Glomerular endothelial cell (primary cell): ENCODE results near the gene POLR2J. TPM values are rescaled to one million over a fixed set of nuclear protein-coding genes. Genes with fewer than 3 reads are reported as not detected.

Experiments used
- DNase-seq: peaks from one replicate; pipeline ENCODE4 v3.0.0-alpha.2; 2011; ENCODE audit warnings: low read depth, low spot score; ENCODE audit errors: extremely low read depth
- total RNA-seq: library from RNA; depleted of rRNA; stranded (reverse); fragments of >200 nt; gene quantifications from 2 replicates; pipeline ENCODE4 v1.2.3, GENCODE V29; 2015

The POLR2J gene
- total RNA-seq, 1 donor from 2014 or later, result 50.5 TPM

GRCh38 chr7:102444961-102445673 lies 33.6 kb downstream of the POLR2J start:
- no peak for DNase-seq

DNA sequence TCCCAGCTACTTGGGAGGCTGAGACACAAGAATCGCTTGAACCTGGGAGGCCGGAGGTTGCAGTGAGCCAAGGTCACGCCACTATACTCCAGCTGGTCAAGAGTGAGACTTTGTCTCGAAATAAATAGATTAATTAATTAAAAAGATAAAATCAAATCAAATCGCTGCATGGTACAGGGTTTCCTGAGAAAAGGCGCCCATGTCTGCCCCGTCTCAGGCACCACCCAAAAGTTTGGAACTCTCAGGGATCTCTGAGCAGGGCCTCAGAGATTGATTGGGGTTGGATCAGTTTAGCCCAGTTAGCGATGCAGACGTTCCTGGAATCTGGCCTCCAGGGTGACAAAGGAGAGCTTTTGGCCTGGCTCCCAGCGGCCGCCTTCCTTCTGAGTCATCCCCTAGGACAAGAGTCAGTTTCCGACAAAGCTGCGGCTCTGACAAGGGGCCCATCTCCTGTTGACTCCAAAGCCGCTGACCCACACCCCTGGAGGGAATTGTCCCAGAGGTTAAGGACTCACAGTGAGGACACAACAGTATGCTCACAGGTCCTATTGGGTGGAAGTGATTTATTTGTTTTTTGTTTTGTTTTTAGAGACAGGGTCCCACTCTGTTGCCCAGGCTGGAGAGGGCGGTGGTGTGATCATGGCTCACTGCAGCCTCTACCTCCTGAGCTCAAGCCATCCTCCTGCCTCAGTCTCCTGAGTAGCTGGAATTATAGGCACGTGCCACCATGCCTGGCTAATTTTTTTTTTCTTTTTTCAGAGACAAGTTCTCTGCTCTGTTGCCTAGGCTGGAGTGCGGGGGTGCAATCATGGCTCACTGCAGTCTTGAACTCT lies 38.5 kb downstream of the POLR2J start:
- peak; percentile 60 for DNase-seq

DNA sequence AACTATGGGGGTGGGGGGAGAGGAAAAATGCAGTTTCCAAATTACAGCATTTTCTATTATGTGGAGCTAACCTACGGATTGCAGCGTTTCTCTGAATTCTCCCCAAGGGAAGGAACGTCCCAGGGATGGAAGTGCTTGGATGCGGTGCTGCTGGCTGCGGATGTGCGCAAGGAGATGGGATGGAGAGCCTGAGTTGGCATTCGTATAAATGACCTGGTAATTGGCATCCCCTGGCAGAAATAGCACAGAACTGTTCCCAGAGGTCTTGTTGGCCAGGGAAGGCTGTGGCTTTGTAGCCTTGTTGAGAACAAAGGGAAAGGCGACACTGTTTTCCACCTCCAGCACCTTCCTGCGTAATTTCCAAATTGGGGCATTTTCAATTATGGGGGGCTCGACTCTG lies 42.6 kb downstream of the POLR2J start:
- no peak for DNase-seq

GRCh38 chr7:102434039-102434486 lies 44.7 kb downstream of the POLR2J start:
- DNase-seq, result no peak

DNA sequence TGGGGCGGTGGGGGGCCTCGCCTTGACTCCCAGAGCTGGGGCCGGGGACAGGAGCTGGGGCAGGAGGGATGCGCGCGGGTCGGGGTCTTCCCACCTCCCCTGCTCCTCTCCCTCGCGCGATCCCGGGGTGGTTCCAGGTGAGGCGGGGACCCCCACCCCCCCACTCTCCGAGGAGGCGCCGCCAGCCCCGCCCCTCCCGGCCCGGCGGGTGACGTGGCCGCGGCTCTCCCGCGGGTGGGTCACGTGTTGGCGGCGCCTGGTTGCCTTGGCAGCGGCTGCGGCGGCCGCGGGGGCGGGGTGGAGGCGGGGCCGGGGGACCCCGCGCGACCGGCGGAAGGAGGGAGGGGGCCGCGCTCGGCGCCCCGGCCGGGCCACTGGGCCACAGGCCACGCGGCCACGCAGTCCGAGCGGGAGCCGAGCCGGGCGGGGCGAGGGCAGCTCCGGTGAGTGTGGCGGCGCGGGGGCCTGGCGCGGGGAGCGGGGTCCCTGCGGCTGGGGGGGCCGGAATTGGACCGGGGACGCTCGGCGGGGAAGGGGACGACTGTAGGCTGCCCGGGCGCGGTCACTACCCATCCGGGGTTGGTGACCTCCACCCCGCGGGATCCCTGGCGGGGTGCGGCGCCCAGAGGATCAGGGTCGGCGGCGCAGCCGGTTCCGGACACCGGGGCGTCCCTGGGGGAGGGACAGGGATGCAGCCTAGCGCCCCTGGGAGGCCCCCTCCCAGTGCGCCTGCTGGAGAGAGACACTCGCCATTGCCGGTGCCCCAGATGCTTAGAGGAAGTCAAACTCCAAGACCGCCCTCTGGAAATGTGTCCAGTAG lies 45.3 kb downstream of the POLR2J start, which contains the start of gene ORAI2:
TSS of gene ORAI2 (plus strand) at position 357 of the 820 bp plus-strand sequence. CDS start 5,382 bp downstream, outside the sequence.
- no peak for DNase-seq

GRCh38 chr7:102432442-102433218 lies 46.1 kb downstream of the POLR2J start:
- DNase-seq, result no peak

DNA sequence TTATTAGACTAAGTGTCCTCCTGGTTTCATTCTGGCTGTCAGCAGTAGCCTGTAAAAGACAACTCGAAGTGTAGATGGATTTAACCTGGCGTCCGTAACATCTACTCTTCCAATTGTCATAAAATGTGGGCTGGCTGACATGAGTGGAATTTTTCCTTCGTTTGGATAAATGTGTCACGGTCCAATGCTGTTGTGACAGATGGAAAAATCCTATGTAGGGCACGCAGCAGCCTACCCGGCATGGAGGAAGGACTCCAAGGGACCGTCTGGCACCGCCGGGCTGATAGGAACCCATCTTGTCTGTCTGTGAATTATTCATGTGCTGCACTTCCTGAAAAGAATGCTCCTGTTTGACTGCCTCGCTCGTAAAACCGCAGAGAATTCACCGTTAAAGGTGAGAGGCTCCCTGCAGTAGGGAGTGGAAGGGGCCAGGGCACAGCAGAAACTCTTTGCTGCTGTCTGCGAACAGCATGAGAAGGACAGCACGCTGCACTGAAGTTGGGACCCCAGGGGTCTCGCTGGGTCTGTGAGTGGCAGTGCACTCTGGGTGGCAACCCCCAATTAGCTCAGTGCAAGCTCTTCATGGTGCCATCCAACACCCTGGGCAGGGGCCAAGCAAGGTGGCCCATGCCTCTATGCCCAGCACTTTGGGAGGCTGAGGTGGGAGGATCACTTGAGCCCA lies 47.0 kb downstream of the POLR2J start:
- no peak for DNase-seq

DNA sequence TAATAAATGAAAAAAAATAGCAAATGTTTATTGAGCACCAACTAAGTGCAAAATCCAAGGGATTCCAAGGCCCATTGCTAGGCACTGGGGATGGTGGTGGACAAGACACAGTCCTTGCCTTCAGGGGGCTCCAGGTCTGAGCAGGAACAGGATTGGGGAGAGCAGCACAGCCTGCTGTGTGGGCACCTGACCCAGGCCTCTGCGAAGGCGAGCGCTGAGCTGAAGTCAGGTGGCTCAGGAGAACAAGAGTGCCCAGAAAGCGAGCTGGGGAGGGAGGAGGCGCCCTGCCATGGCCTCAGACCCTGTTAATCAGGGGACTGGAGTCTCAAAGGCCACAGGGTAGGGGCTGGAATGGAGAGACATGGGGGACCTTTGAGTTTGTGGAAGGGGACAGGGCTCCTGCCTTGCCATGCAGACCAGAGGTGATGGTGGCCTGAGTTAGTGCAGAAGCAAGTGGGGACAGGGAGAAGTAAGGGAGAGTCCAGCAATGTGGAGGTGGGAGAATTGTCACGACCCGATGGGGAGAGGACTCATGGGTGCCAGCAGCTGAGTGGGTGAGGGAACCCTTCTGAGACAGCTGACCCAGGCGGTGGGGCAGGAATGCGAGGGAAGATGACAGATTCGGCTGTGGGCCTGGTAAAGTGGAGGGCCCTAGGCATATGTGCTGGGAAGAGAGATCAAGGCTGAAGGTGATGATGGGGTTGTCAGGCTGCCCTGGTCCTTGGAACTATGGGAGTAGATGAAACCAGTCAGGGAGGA lies 49.4 kb downstream of the POLR2J start:
- DNase-seq, result no peak

- no peak for DNase-seq
Observed at GRCh38 chr7:102427019-102427405, 51.7 kb downstream of the POLR2J start.

DNA sequence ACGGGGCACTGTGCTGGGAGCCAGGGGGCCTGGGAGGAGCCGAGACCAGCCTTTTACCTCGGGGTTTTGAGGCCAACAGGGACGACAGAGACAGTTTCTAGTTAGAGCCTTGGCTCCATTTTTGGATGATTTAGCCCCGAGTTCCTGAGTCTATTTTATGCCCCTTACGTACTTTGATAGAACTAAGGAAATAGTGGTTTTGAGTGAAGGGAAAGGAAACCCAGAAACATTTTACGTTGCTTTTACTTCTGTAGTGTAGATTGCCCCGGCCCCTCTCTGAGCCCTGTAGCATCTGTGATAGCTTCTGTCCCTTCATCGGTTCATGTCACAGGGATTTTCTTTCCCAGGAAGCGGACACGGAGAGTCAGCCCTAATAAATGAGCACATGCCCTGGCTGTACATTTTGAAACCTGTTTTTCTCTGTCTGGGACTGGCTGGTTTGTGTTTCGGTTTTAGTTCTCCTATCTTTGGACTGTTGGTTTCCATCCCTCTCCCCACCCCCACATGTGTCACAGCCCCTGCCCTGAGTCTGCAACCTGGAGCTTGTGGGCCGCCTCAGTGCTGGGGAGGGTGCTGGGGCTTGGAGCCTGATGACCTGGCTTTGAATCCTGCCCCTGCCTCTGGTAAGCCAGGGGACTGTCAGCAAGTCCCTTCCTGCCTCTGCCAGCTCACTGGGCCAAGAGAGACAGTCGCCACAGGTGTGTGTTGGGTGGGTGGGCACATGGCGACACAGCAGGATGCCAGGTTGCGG lies 52.3 kb downstream of the POLR2J start:
- no peak for DNase-seq

DNA sequence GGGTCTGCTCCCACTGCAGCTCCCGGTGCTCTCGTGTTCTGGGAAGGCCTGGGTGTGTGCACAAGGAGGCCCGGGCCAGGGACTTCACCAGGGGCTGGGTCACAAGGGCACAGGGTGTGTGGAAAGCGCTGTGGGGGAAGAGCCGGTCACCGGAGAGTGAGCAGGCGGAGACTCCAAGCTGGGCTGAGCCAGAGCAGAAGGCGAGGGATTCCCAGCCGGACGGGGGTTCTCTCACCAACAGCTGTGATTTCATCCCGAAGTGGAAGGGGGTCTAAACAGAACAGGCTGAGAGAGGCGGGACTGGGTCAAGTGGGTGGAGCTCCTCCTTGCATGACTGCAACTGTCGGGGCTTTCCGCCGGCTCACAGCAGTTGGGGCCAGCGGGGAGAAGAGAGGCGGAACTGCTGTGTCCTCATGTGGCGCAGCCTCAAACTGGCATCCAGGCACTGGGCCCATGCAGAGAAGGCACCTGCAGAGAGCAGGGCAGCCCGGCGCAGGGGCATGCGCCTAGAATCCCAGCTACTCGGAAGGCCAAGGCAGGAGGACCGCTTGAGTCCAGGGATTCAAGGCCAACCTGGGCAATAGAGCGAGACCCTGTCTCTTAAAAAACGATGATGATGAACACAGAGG lies 53.0 kb downstream of the POLR2J start:
- DNase-seq, result no peak

DNA sequence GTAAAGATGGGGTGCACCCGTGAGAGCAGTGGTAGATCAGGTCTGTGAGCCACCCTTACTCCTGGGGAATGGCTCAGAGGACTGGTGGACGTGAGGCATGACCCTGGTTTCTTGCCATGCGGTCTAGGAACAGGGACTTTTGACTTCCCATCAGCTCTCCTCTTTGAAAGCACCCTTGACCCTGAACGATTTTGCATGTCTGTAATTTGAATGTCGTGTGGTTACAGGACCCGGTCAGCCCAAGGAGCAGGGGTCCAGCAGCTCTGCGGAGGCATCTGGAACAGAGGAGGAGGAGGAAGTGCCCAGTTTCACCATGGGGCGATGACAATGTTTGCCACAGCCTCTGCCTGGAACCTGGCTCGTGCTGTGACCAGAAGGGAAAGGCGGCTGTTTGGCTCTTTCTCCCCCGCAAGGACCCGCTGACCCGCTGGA lies 53.9 kb downstream of the POLR2J start:
- no peak for DNase-seq

DNA sequence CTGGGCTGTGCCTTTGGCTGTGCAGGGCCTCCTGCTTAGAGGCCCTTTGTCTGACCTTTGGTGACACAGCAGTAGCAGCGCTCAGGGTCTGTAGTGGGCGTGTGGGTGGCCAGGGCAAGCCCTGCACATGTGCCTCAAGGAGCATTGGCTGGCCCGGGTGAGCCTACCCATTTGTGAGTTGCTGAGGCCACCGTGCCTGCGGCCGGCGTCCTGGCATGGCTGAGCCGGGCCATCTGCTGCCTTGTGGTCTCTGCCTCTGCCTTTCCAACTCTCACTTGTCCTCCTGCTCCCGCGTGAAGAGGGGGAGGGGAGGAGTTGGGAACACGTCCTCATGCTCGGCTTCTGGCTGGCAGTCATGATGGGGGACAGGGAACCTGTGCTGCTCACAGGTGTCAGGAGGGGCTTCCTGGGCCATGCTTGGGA lies 54.6 kb downstream of the POLR2J start:
- DNase-seq, result no peak

Other genes with a start within 250 kb of the POLR2J start
- gene SH2B2, start 192.1 kb downstream of the POLR2J start, total RNA-seq, result 5.5 and 11.9 TPM in 2 replicates
- gene SPDYE6, start 122.5 kb downstream of the POLR2J start, total RNA-seq, result not detected in 2 replicates
- 13.8 and 28.1 TPM in 2 replicates for gene PRKRIP1, start 82.6 kb downstream of the POLR2J start, total RNA-seq
- gene ORAI2, start 45.3 kb downstream of the POLR2J start, total RNA-seq, result 90.0 and 108 TPM in 2 replicates
- 12.5 and 12.8 TPM in 2 replicates for gene ALKBH4, start 14.1 kb downstream of the POLR2J start, total RNA-seq
- gene LRWD1, start 13.9 kb downstream of the POLR2J start, total RNA-seq, result 17.1 and 23.5 TPM in 2 replicates
- 12.1 and 14.4 TPM in 2 replicates for gene RASA4B, start 38.9 kb upstream of the POLR2J start, total RNA-seq
- gene UPK3BL2, start 64.8 kb upstream of the POLR2J start, total RNA-seq, result 9.7 and 11.7 TPM in 2 replicates
- gene SPDYE2, start 72.3 kb upstream of the POLR2J start, total RNA-seq, result not detected in 2 replicates
- 16.6 and 21.4 TPM in 2 replicates for gene POLR2J3, start 93.7 kb upstream of the POLR2J start, total RNA-seq
- 22.0 and 30.1 TPM in 2 replicates for gene RASA4, start 137.8 kb upstream of the POLR2J start, total RNA-seq
- gene UPK3BL1, start 163.9 kb upstream of the POLR2J start, total RNA-seq, result 13.4 and 24.4 TPM in 2 replicates
- gene SPDYE2B, start 171.4 kb upstream of the POLR2J start, total RNA-seq, result not detected in 2 replicates
- 1.8 and 6.1 TPM in 2 replicates for gene POLR2J2, start 192.7 kb upstream of the POLR2J start, total RNA-seq